ENCODE data around the gene GRIK4.

GRCh38 chr11:120907971-120908370 is 396.4 kb downstream of the GRIK4 start:
- TF ChIP-seq REST (IDR thresholded peaks at IDR 0.05; ENCODE audit: insufficient read depth in 1 of 2, low read depth in 2 of 2, low read length in 2 of 2) (no peak), SIN3A (IDR thresholded peaks at IDR 0.05; ENCODE audit: borderline replicate concordance, insufficient read depth, low read length) (no peak)

Measured in PFSK-1 (cell line).